H1 (cell line): Measurements from ENCODE around the gene DLAT.

Experiments
- CEBPB ChIP-seq: IDR thresholded peaks from 2 replicates; pipeline ENCODE4 v1.6.1; 2012; ENCODE audit warnings: low read depth, low read length
- CHD2 ChIP-seq: IDR thresholded peaks from 2 replicates; pipeline ENCODE4 v1.6.1; 2012; ENCODE audit warnings: low read length, improper control_type of control experiment
- CHD7 ChIP-seq: fragments of 300-600 bp; sonication (generic); IDR thresholded peaks from 2 replicates; pipeline ENCODE4 v1.7.1; 2012; ENCODE audit warnings: low read length, moderate library complexity, mild to moderate bottlenecking, inconsistent platforms; ENCODE audit not compliant: insufficient replicate concordance
- CTCF ChIP-seq, 3 experiments: IDR thresholded peaks; 1 replicate in 2 of 3; 2 replicates in 1 of 3; pipeline versions ENCODE4 v1.5.1 to v1.6.1; 2011; ENCODE audit warnings: low read length in 3 of 3, mild to moderate bottlenecking in 3 of 3, inconsistent platforms in 2 of 3, low read depth in 1 of 3, moderate library complexity in 1 of 3; ENCODE audit not compliant: insufficient read depth in 1 of 3; ENCODE audit errors: control extremely low read depth in 1 of 3
- E2F6 ChIP-seq: IDR thresholded peaks from 2 replicates; pipeline ENCODE4 v1.6.1; 2012; ENCODE audit warnings: inconsistent platforms
- GTF2F1 ChIP-seq: IDR thresholded peaks from 2 replicates; pipeline ENCODE4 v1.6.1; 2012; ENCODE audit warnings: low read depth, low read length, improper control_type of control experiment, borderline replicate concordance
- RBBP5 ChIP-seq: IDR thresholded peaks from 2 replicates; pipeline ENCODE4 v1.7.1; 2012; ENCODE audit warnings: low read depth, mild to moderate bottlenecking, inconsistent platforms, low read length, moderate library complexity, borderline replicate concordance
- RXRA ChIP-seq: IDR thresholded peaks from 2 replicates; pipeline ENCODE4 v1.6.1; 2011; ENCODE audit warnings: low read depth, mild to moderate bottlenecking, low read length, moderate library complexity; ENCODE audit not compliant: insufficient read depth
- SIRT6 ChIP-seq: IDR thresholded peaks from one replicate; pipeline ENCODE4 v1.7.1; 2012; ENCODE audit warnings: low read length, inconsistent platforms

GRCh38 chr11:112033902-112034301 is 8.7 kb downstream of the DLAT start:
- no peak for TF ChIP-seq RBBP5
- no peak for TF ChIP-seq RXRA
- no peak for TF ChIP-seq CHD2
- TF ChIP-seq CEBPB = no peak
- no peak for TF ChIP-seq SIRT6
- TF ChIP-seq E2F6 = no peak
- no peak for TF ChIP-seq CTCF (IDR thresholded peaks at IDR 0.05; ENCODE audit: control extremely low read depth in 1 of 3, insufficient read depth in 1 of 3, low read depth in 1 of 3, low read length in 3 of 3)
- no peak for TF ChIP-seq CHD7
- no peak for TF ChIP-seq GTF2F1
